Thyroid gland (tissue), 4 donors: ENCODE measurements around the gene TBC1D4.

Experiments
- POLR2A ChIP-seq, 2 donors: fragments of 450-650 bp; IDR thresholded peaks; one replicate each; pipeline ENCODE4 v1.6.1; 2017; ENCODE audit warnings: antibody characterized with exemption in 2 of 2, mild to moderate bottlenecking in 2 of 2, moderate library complexity in 1 of 2
- TF ChIP-seq, protein P1 (sequence below), 6 experiments: fragments of 200-600 bp in 3 of 6; fragments of 450-650 bp in 3 of 6; sonication (generic) in 3 of 6; IDR thresholded peaks; one replicate each; pipeline ENCODE4 v1.5.1; 2016 to 2019; ENCODE audit warnings: antibody characterized with exemption in 6 of 6, mild to moderate bottlenecking in 2 of 6, inconsistent platforms in 1 of 6, moderate library complexity in 1 of 6

DNA sequence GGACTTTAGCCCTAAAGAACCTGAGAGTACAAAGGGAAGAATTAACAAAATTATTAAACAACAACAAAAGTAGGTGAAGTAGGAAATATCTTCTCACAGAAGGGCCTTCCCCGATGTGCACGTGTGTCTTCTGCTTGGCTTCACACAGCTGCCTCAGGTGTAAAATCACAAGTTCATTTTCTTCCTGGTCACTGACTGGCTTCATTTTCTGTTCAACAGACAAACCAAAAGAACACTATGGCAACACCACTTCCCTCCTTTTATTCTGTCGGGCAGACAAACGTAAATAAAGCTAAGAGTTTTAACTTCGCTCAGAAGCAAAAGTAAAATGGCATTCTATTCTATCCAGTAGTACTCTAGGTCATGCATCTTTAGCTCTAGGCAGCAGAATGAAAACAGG lies 140.9 kb downstream of the TBC1D4 start:
- TF ChIP-seq, protein P1, sequence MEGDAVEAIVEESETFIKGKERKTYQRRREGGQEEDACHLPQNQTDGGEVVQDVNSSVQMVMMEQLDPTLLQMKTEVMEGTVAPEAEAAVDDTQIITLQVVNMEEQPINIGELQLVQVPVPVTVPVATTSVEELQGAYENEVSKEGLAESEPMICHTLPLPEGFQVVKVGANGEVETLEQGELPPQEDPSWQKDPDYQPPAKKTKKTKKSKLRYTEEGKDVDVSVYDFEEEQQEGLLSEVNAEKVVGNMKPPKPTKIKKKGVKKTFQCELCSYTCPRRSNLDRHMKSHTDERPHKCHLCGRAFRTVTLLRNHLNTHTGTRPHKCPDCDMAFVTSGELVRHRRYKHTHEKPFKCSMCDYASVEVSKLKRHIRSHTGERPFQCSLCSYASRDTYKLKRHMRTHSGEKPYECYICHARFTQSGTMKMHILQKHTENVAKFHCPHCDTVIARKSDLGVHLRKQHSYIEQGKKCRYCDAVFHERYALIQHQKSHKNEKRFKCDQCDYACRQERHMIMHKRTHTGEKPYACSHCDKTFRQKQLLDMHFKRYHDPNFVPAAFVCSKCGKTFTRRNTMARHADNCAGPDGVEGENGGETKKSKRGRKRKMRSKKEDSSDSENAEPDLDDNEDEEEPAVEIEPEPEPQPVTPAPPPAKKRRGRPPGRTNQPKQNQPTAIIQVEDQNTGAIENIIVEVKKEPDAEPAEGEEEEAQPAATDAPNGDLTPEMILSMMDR (IDR thresholded peaks at IDR 0.05) = no peak
- no peak for TF ChIP-seq POLR2A (IDR thresholded peaks at IDR 0.05)
